ENCODE results near the gene PRSS8.
A peak's percentile ranks its signal among the peaks of the same experiment; 100 is the strongest.

The PRSS8 gene

DNA sequence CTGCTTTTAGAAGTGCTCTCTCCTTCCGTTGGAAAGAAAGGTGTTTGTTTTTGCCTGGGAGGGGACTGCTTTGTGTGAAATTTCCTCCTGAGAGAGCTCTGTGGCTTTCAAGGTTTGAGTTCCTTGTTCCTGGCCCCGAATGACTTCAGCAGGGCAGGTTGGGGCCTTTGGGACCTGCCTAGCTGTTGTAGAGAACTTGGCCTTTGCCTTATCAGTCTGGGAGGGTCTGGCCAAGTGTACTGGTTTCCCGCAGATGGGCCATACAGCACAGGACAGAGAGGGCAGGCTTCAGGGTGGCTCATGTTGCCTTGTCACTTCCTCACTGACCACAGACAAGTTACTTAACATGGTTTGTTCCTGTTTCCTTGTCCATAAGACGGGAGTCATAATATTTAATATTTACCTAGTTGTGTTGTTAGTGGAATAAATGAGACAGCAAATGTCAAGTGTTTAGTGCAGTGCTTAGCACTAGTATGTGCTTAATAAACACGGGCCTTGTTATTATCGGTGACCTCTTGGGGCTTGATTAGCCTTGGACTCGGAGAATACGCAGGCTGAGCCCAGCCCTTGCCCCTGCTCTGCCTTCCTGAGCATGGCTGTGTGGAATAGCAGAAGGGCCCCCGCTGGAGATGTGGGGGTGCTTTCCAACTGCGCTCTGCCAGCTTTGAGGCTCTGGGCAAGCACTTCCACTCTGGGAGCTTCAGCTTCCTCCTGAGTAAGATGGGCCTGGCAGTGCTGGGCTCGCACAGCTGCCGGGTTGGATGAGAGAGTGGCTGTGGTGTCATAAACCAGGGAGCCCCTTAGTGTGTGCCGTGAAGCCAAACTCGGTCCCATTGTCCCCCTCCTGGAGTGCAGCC lies 6.6 kb downstream of the PRSS8 start:
- no peak for DNase-seq (ENCODE audit: low read depth)

GRCh38 chr16:31127182-31127581 lies 8.3 kb downstream of the PRSS8 start:
- no peak for DNase-seq (ENCODE audit: low read depth)

GRCh38 chr16:31125844-31126243 lies 9.7 kb downstream of the PRSS8 start:
- no peak for DNase-seq (ENCODE audit: low read depth)

GRCh38 chr16:31120129-31120528 lies 15.4 kb downstream of the PRSS8 start:
- no peak for DNase-seq (ENCODE audit: low read depth)

GRCh38 chr16:31118223-31119155 lies 17.0 kb downstream of the PRSS8 start:
- peak; percentile 94 for DNase-seq (ENCODE audit: low read depth)

- DNase-seq (ENCODE audit: low read depth), result peak; percentile 99
Observed at GRCh38 chr16:31117384-31118222, 17.9 kb downstream of the PRSS8 start, which contains the start of gene KAT8. TSS of gene KAT8 (plus strand) at chr16:31117664. CDS start at chr16:31117682, 18 bp downstream.

- no peak for DNase-seq (ENCODE audit: low read depth)
Observed at GRCh38 chr16:31114468-31114867, 21.1 kb downstream of the PRSS8 start.

DNA sequence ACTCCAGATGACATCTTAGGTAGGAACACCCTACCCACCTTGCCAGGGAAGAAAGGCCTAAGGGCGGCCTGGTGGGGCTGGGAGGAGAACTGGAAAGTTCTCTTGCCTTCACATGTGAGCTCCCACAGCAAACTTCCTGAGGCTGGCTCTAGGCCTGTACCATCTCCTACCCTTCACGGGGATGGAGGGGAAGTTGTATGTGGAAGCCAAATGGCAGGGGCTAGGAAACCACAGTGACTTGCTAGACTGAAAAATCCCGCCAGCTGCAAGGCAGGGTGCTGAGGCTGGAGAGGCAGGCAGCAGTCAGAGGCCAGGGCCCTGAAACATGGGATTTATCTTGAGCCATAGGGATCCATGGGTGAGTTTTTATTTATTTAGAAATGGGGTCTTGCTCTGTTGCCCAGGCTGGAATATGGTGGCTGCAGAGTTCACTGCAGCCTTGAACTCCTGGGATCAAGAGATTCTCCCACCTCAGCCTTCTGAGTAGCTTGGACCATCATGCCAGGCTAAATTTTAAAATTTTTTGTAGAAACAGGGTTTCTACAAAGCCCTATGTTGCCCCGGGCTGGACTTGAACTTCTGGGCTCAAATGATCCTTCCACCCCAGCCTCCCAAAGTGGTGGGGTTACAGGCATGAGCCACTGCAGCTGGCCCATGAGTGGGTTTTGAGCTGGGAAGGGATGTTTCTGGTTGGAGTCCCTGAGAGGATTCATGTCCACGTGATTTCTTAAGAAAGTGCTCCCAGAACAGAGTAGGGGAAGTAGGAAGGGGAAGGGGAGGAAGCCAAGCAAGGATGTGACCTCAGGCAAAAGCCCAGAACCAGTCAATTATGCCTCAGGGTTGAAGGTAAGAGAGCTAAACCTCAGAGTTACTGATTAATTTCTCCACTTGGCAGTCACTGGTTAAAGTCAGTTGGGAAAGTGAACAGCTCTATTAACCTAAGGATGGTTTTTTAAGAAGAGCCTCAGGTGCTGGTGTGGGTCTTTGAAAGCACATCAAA lies 22.1 kb downstream of the PRSS8 start:
- DNase-seq (ENCODE audit: low read depth), result peak; percentile 29

DNA sequence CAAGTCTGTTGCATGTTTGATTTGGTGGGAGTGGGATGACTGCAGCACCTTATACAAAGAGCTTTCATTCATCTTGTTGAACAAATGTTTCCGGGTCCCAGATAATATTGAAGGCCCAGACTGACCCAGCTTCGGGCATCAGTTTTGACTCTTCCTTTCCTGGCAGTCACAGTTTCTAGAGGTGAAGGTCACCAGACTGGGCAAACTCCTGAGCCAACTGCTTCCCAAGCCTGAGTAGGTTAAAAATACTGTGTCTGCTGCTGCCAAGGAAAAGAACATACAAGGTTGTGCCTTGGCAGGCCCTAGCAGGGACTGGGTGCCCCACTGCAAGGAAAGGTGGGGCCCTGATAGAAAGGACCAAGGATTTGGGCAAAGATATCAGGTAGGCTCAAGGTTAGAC lies 22.8 kb downstream of the PRSS8 start:
- no peak for DNase-seq (ENCODE audit: low read depth)

DNA sequence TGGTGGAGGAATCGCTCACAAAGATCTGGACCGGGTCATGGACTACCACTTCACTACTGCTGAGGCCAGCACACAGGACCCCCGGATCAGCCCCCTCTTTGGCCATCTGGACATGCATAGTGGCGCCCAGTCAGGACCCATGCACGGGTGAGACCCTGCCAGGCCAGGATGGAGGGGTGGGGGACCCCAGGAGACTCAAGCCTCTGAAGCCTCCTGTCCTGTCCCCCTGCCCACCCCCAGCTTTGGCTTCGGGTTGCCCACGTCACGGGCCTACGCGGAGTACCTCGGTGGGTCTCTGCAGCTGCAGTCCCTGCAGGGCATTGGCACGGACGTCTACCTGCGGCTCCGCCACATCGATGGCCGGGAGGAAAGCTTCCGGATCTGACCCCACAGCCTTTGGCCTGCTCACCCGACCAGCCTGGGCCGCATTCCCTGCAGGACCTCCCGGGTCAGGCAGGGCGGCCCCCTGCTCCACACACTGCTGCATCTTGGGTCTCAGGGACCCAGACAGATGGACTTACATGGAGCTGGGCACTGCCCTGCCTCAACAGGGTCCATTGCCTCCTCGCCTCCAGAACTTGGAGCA lies 23.6 kb downstream of the PRSS8 start:
- no peak for DNase-seq (ENCODE audit: low read depth)

- no peak for DNase-seq (ENCODE audit: low read depth)
Observed at GRCh38 chr16:31110106-31111034, 25.2 kb downstream of the PRSS8 start.

GRCh38 chr16:31109622-31110021 lies 25.9 kb downstream of the PRSS8 start:
- no peak for DNase-seq (ENCODE audit: low read depth)

DNA sequence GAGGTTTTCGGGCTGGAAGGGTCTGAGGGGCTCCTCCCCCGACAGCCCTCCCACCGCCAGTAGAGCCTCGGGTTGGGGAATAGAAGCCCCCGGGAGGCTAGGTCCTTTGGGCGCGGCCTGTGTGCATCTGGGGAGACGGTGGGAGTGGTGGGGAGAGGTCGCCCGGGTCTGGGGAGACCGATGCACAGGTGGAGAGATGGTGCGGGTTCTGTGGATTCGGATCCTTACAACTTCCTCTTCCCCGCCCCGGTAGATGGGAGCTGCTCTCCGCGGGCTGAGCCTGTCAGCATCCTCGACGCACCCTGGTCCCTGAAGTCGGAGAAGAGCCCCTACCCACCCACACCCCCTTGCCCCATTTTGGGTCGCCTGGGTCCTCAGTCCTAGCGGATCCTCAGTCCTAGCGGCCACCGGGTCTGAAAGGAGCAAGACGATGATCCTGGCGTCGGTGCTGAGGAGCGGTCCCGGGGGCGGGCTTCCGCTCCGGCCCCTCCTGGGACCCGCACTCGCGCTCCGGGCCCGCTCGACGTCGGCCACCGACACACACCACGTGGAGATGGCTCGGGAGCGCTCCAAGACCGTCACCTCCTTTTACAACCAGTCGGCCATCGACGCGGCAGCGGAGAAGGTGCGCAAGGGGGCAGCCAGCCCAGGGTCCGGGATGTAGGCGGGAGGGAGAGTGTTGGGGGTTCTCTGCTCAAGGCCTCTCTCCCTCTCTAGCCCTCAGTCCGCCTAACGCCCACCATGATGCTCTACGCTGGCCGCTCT lies 26.6 kb downstream of the PRSS8 start:
- no peak for DNase-seq (ENCODE audit: low read depth)

GRCh38 chr16:31108035-31108793 lies 27.3 kb downstream of the PRSS8 start, which contains the start of gene BCKDK:
TSS of gene BCKDK (plus strand) at chr16:31108386. CDS start at chr16:31109224, 838 bp downstream.
- DNase-seq (ENCODE audit: low read depth), result peak; percentile 80

DNA sequence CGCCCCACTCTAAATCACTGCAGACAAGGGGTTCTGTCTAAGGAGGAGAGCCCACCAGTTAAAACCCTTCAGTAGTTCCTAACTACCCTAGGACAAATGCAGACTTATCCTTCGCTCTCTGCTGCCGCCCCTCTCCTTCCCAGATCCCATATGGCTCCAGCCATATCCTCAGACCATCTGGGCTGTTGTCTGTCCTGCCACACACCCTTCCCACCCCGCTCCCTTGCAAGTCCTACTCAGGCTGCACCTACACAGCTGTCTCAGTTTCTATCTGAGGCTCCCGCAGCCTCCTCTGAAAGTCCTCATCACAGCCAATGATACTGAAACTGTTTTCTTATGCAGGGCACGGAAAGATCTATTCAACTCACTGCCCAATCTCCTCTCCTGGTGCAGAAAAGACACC lies 28.1 kb downstream of the PRSS8 start:
- DNase-seq (ENCODE audit: low read depth), result no peak

- DNase-seq (ENCODE audit: low read depth), result no peak
Observed at GRCh38 chr16:31106509-31107464, 28.7 kb downstream of the PRSS8 start.

All from ELR (cell line).